HEK293 (cell line): ENCODE data around the gene TMEM14C.

Source experiments
- HOXD13 ChIP-seq: sonication (generic); formaldehyde crosslinking; IDR thresholded peaks from 2 replicates; pipeline ENCODE4 v1.8.0; 2022; ENCODE audit warnings: missing genetic modification reagents, borderline replicate concordance
- SP3 ChIP-seq: fragments of 450-650 bp; formaldehyde crosslinking; IDR thresholded peaks from 2 replicates; pipeline ENCODE4 v1.5.1; 2016; ENCODE audit warnings: missing biosample characterization, missing genetic modification characterization
- ZFP41 ChIP-seq: fragments of 450-650 bp; formaldehyde crosslinking; IDR thresholded peaks from 2 replicates; pipeline ENCODE4 v1.5.1; 2016; ENCODE audit warnings: missing biosample characterization, missing genetic modification characterization, borderline replicate concordance
- ZFP69B ChIP-seq: fragments of 450-650 bp; formaldehyde crosslinking; IDR thresholded peaks from 2 replicates; pipeline ENCODE4 v1.5.1; 2016; ENCODE audit warnings: missing biosample characterization, missing genetic modification characterization
- ZNF140 ChIP-seq: fragments of 450-650 bp; formaldehyde crosslinking; IDR thresholded peaks from 2 replicates; pipeline ENCODE4 v1.5.1; 2016; ENCODE audit warnings: missing biosample characterization, missing genetic modification characterization
- ZNF175 ChIP-seq: fragments of 450-650 bp; formaldehyde crosslinking; IDR thresholded peaks from 2 replicates; pipeline ENCODE4 v1.5.1; 2016; ENCODE audit warnings: missing biosample characterization, missing genetic modification characterization
- ZNF555 ChIP-seq: fragments of 450-650 bp; formaldehyde crosslinking; conservative IDR thresholded peaks from 2 replicates; pipeline ENCODE4 v1.5.1; 2017; ENCODE audit warnings: missing biosample characterization, mild to moderate bottlenecking, missing genetic modification characterization, inconsistent platforms
- ZNF561 ChIP-seq: fragments of 450-650 bp; IDR thresholded peaks from 2 replicates; pipeline ENCODE4 v1.5.1; 2018; ENCODE audit warnings: missing biosample characterization, missing genetic modification characterization, borderline replicate concordance
- ZNF629 ChIP-seq: fragments of 450-650 bp; formaldehyde crosslinking; IDR thresholded peaks from 2 replicates; pipeline ENCODE4 v1.5.1; 2017; ENCODE audit warnings: missing biosample characterization, missing genetic modification characterization
- ZNF654 ChIP-seq: fragments of 450-650 bp; formaldehyde crosslinking; IDR thresholded peaks from 2 replicates; pipeline ENCODE4 v1.5.1; 2016; ENCODE audit warnings: low read depth, missing biosample characterization, missing genetic modification characterization
- ZNF660 ChIP-seq: fragments of 450-650 bp; IDR thresholded peaks from 2 replicates; pipeline ENCODE4 v1.5.1; 2018; ENCODE audit warnings: missing biosample characterization, mild to moderate bottlenecking, missing genetic modification characterization
- ZNF843 ChIP-seq: fragments of 450-650 bp; formaldehyde crosslinking; IDR thresholded peaks from 2 replicates; pipeline ENCODE4 v1.5.1; 2016; ENCODE audit warnings: missing biosample characterization, missing genetic modification characterization
- TF ChIP-seq, protein P1 (sequence below): fragments of 450-650 bp; formaldehyde crosslinking; conservative IDR thresholded peaks from 2 replicates; pipeline ENCODE4 v1.5.1; 2016; ENCODE audit warnings: low read depth, missing biosample characterization, missing genetic modification characterization
- TF ChIP-seq, protein P2 (sequence below): fragments of 450-650 bp; formaldehyde crosslinking; IDR thresholded peaks from 2 replicates; pipeline ENCODE4 v1.5.1; 2016; ENCODE audit warnings: missing biosample characterization, missing genetic modification characterization
- TF ChIP-seq, protein P3 (sequence below): fragments of 450-650 bp; formaldehyde crosslinking; IDR thresholded peaks from 2 replicates; pipeline ENCODE4 v1.5.1; 2017; ENCODE audit warnings: missing biosample characterization, missing genetic modification characterization
- TF ChIP-seq, protein P4 (sequence below): fragments of 450-650 bp; formaldehyde crosslinking; IDR thresholded peaks from 2 replicates; pipeline ENCODE4 v1.5.1; 2016; ENCODE audit warnings: missing biosample characterization, missing genetic modification characterization
- TF ChIP-seq, protein P5 (sequence below): fragments of 450-650 bp; formaldehyde crosslinking; IDR thresholded peaks from 2 replicates; pipeline ENCODE4 v1.5.1; 2016; ENCODE audit warnings: missing biosample characterization, missing genetic modification characterization
- TF ChIP-seq, protein P6 (sequence below): fragments of 450-650 bp; formaldehyde crosslinking; IDR thresholded peaks from 2 replicates; pipeline ENCODE4 v1.5.1; 2016; ENCODE audit warnings: missing biosample characterization, missing genetic modification characterization
- TF ChIP-seq, protein P7 (sequence below): fragments of 450-650 bp; formaldehyde crosslinking; IDR thresholded peaks from 2 replicates; pipeline ENCODE4 v1.5.1; 2016; ENCODE audit warnings: missing biosample characterization, missing genetic modification characterization

TMEM14C gene

DNA sequence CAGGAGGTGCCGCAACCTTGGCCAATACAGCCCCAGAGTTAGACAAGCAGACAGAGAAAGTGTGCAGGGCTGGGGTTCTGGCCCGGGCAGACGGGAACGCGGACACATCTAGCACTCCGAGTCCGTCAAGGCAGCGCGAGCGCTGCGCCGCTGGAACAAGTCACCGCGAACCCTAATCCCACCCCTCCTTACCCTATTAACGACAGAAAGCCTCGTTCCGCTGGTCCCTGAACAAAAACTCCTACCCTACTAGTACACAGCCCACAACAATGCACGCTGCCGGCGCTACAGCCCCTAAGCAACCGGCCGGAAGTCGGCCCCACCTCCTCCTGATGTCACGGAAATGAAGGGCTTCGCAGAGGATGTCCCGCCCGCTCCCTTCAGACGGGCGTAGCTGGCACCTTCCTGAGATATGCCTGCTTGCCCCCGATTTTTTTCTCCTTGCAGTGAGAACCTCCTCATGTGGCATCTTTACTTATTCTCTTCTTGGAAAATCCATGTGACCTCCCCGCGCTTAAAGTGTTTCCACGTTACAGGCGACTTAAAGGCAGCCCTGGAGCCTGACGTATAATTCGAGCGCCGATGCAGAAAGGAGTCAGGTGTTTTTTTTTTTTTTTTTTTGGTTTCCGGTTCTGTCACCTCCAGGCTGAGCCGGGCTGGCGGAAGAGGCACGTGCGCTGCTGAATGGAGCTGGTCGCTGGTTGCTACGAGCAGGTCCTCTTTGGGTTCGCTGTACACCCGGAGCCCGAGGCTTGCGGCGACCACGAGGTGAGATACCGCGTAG lies 28.4 kb upstream of the TMEM14C start, which contains the start of the genes C6orf52 and PAK1IP1 (continued):
- TF ChIP-seq ZNF660 (peak; percentile 91), ZNF561 (tag by site-specific recombination) (peak; percentile 72), SP3 (peak; percentile 88), ZNF654 (tag by site-specific recombination) (no peak; the same call in 1 of the 2 replicates), ZNF175 (tag by site-specific recombination) (no peak), ZNF140 (tag by site-specific recombination) (no peak), ZFP41 (no peak), ZNF555 (tag by site-specific recombination) (no peak), ZNF843 (peak; percentile 62; the same call in 1 of the 2 replicates), ZNF629 (peak; percentile 97), HOXD13 (no peak), ZFP69B (tag by site-specific recombination) (peak; percentile 73)
- TF ChIP-seq, protein P1, sequence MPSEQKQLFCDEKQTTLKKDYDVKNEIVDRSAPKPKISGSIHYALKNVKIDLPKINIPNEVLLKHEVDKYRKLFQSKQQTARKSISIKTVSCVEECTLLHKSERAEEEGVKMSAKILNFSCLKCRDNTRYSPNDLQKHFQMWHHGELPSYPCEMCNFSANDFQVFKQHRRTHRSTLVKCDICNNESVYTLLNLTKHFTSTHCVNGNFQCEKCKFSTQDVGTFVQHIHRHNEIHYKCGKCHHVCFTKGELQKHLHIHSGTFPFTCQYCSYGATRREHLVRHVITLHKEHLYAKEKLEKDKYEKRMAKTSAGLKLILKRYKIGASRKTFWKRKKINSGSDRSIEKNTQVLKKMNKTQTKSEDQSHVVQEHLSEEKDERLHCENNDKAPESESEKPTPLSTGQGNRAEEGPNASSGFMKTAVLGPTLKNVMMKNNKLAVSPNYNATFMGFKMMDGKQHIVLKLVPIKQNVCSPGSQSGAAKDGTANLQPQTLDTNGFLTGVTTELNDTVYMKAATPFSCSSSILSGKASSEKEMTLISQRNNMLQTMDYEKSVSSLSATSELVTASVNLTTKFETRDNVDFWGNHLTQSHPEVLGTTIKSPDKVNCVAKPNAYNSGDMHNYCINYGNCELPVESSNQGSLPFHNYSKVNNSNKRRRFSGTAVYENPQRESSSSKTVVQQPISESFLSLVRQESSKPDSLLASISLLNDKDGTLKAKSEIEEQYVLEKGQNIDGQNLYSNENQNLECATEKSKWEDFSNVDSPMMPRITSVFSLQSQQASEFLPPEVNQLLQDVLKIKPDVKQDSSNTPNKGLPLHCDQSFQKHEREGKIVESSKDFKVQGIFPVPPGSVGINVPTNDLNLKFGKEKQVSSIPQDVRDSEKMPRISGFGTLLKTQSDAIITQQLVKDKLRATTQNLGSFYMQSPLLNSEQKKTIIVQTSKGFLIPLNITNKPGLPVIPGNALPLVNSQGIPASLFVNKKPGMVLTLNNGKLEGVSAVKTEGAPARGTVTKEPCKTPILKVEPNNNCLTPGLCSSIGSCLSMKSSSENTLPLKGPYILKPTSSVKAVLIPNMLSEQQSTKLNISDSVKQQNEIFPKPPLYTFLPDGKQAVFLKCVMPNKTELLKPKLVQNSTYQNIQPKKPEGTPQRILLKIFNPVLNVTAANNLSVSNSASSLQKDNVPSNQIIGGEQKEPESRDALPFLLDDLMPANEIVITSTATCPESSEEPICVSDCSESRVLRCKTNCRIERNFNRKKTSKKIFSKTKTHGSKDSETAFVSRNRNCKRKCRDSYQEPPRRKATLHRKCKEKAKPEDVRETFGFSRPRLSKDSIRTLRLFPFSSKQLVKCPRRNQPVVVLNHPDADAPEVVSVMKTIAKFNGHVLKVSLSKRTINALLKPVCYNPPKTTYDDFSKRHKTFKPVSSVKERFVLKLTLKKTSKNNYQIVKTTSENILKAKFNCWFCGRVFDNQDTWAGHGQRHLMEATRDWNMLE (tag by site-specific recombination), result peak; percentile 93
- TF ChIP-seq, protein P2, sequence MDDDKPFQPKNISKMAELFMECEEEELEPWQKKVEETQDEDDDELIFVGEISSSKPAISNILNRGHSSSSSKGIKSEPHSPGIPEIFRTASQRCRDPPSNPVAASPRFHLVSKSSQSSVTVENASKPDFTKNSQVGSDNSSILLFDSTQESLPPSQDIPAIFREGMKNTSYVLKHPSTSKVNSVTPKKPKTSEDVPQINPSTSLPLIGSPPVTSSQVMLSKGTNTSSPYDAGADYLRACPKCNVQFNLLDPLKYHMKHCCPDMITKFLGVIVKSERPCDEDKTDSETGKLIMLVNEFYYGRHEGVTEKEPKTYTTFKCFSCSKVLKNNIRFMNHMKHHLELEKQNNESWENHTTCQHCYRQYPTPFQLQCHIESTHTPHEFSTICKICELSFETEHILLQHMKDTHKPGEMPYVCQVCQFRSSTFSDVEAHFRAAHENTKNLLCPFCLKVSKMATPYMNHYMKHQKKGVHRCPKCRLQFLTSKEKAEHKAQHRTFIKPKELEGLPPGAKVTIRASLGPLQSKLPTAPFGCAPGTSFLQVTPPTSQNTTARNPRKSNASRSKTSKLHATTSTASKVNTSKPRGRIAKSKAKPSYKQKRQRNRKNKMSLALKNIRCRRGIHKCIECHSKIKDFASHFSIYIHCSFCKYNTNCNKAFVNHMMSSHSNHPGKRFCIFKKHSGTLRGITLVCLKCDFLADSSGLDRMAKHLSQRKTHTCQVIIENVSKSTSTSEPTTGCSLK (tag by site-specific recombination), result no peak
- TF ChIP-seq, protein P3, sequence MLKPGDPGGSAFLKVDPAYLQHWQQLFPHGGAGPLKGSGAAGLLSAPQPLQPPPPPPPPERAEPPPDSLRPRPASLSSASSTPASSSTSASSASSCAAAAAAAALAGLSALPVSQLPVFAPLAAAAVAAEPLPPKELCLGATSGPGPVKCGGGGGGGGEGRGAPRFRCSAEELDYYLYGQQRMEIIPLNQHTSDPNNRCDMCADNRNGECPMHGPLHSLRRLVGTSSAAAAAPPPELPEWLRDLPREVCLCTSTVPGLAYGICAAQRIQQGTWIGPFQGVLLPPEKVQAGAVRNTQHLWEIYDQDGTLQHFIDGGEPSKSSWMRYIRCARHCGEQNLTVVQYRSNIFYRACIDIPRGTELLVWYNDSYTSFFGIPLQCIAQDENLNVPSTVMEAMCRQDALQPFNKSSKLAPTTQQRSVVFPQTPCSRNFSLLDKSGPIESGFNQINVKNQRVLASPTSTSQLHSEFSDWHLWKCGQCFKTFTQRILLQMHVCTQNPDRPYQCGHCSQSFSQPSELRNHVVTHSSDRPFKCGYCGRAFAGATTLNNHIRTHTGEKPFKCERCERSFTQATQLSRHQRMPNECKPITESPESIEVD (tag by site-specific recombination), result no peak
- TF ChIP-seq, protein P4, sequence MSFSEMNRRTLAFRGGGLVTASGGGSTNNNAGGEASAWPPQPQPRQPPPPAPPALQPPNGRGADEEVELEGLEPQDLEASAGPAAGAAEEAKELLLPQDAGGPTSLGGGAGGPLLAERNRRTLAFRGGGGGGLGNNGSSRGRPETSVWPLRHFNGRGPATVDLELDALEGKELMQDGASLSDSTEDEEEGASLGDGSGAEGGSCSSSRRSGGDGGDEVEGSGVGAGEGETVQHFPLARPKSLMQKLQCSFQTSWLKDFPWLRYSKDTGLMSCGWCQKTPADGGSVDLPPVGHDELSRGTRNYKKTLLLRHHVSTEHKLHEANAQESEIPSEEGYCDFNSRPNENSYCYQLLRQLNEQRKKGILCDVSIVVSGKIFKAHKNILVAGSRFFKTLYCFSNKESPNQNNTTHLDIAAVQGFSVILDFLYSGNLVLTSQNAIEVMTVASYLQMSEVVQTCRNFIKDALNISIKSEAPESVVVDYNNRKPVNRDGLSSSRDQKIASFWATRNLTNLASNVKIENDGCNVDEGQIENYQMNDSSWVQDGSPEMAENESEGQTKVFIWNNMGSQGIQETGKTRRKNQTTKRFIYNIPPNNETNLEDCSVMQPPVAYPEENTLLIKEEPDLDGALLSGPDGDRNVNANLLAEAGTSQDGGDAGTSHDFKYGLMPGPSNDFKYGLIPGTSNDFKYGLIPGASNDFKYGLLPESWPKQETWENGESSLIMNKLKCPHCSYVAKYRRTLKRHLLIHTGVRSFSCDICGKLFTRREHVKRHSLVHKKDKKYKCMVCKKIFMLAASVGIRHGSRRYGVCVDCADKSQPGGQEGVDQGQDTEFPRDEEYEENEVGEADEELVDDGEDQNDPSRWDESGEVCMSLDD (tag by site-specific recombination), result no peak
- TF ChIP-seq, protein P5, sequence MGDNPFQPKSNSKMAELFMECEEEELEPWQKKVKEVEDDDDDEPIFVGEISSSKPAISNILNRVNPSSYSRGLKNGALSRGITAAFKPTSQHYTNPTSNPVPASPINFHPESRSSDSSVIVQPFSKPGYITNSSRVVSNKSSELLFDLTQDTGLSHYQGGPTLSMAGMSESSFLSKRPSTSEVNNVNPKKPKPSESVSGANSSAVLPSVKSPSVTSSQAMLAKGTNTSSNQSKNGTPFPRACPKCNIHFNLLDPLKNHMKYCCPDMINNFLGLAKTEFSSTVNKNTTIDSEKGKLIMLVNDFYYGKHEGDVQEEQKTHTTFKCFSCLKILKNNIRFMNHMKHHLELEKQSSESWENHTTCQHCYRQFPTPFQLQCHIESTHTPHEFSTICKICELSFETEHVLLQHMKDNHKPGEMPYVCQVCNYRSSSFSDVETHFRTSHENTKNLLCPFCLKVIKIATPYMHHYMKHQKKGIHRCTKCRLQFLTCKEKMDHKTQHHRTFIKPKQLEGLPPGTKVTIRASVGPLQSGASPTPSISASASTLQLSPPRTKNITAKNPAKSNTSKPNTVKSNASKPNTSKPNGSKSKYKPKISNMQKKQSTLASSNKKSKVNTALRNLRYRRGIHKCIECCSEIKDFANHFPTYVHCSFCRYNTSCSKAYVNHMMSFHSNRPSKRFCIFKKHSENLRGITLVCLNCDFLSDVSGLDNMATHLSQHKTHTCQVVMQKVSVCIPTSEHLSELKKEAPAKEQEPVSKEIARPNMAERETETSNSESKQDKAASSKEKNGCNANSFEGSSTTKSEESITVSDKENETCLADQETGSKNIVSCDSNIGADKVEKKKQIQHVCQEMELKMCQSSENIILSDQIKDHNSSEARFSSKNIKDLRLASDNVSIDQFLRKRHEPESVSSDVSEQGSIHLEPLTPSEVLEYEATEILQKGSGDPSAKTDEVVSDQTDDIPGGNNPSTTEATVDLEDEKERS (tag by site-specific recombination), result peak; percentile 35; the same call in 1 of the 2 replicates
- TF ChIP-seq, protein P6, sequence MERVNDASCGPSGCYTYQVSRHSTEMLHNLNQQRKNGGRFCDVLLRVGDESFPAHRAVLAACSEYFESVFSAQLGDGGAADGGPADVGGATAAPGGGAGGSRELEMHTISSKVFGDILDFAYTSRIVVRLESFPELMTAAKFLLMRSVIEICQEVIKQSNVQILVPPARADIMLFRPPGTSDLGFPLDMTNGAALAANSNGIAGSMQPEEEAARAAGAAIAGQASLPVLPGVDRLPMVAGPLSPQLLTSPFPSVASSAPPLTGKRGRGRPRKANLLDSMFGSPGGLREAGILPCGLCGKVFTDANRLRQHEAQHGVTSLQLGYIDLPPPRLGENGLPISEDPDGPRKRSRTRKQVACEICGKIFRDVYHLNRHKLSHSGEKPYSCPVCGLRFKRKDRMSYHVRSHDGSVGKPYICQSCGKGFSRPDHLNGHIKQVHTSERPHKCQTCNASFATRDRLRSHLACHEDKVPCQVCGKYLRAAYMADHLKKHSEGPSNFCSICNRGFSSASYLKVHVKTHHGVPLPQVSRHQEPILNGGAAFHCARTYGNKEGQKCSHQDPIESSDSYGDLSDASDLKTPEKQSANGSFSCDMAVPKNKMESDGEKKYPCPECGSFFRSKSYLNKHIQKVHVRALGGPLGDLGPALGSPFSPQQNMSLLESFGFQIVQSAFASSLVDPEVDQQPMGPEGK, result no peak; the same call in 1 of the 2 replicates
- TF ChIP-seq, protein P7, sequence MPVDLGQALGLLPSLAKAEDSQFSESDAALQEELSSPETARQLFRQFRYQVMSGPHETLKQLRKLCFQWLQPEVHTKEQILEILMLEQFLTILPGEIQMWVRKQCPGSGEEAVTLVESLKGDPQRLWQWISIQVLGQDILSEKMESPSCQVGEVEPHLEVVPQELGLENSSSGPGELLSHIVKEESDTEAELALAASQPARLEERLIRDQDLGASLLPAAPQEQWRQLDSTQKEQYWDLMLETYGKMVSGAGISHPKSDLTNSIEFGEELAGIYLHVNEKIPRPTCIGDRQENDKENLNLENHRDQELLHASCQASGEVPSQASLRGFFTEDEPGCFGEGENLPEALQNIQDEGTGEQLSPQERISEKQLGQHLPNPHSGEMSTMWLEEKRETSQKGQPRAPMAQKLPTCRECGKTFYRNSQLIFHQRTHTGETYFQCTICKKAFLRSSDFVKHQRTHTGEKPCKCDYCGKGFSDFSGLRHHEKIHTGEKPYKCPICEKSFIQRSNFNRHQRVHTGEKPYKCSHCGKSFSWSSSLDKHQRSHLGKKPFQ (tag by site-specific recombination), result 0 out of 2 replicates have a peak, but pooled peaks have one; percentile 34
